CD4-positive, alpha-beta T cell treated with Interleukin-6 for 4 hours (primary cell): Measurements from ENCODE around the gene EML1.
"Not testable (repeated sequence)": the region's sequence is repeated elsewhere in the genome, so short reads cannot be mapped to it uniquely, and the experiment has no call there.

Source experiments
- DNase-seq: peaks from one replicate; pipeline ENCODE4 v3.0.0-alpha.2; 2020; ENCODE audit warnings: mixed read lengths

Gene EML1

GRCh38 chr14:99756796-99757195 lies 36.4 kb upstream of the EML1 start:
- no peak for DNase-seq

GRCh38 chr14:99757331-99758070 lies 35.7 kb upstream of the EML1 start:
- DNase-seq, result no peak

GRCh38 chr14:99758121-99758821 lies 34.9 kb upstream of the EML1 start:
- no peak for DNase-seq

GRCh38 chr14:99758872-99759545 lies 34.2 kb upstream of the EML1 start:
- DNase-seq, result no peak

GRCh38 chr14:99759546-99759925 lies 33.7 kb upstream of the EML1 start:
- DNase-seq, result no peak

GRCh38 chr14:99760817-99761216 lies 32.4 kb upstream of the EML1 start:
- DNase-seq, result no peak

GRCh38 chr14:99762911-99763310 lies 30.3 kb upstream of the EML1 start:
- DNase-seq, result not testable (repeated sequence)

GRCh38 chr14:99763527-99764221 lies 29.5 kb upstream of the EML1 start:
- DNase-seq, result no peak

- no peak for DNase-seq
These were observed 28.9 kb upstream of the EML1 start for GRCh38 chr14:99764222-99764706.

- DNase-seq, result no peak
These were observed 24.8 kb upstream of the EML1 start for GRCh38 chr14:99768381-99768780.

- no peak for DNase-seq
These were observed 24.1 kb upstream of the EML1 start for GRCh38 chr14:99769123-99769522.

- DNase-seq, result no peak
These were observed 23.4 kb upstream of the EML1 start for GRCh38 chr14:99769799-99770198.

- DNase-seq, result no peak
These were observed 20.6 kb upstream of the EML1 start for GRCh38 chr14:99772371-99773283.

- DNase-seq, result no peak
These were observed 19.4 kb upstream of the EML1 start for GRCh38 chr14:99773521-99774497.

- DNase-seq, result no peak
These were observed 18.5 kb upstream of the EML1 start for GRCh38 chr14:99774556-99775307.

- DNase-seq, result no peak
These were observed 17.9 kb upstream of the EML1 start for GRCh38 chr14:99775351-99775750.

GRCh38 chr14:99777951-99778350 lies 15.3 kb upstream of the EML1 start:
- no peak for DNase-seq

- DNase-seq, result no peak
These were observed 13.5 kb upstream of the EML1 start for GRCh38 chr14:99779751-99780150.

GRCh38 chr14:99780690-99781089 lies 12.5 kb upstream of the EML1 start:
- no peak for DNase-seq

GRCh38 chr14:99781091-99781490 lies 12.1 kb upstream of the EML1 start:
- DNase-seq, result no peak
